ENCODE data around the gene FMN2. TPM values are rescaled to one million over a fixed set of nuclear protein-coding genes. Genes with fewer than 3 reads are reported as not detected.

FMN2 gene
- total RNA-seq, 1 experiment from 2014 or later: 15.7 TPM

DNA sequence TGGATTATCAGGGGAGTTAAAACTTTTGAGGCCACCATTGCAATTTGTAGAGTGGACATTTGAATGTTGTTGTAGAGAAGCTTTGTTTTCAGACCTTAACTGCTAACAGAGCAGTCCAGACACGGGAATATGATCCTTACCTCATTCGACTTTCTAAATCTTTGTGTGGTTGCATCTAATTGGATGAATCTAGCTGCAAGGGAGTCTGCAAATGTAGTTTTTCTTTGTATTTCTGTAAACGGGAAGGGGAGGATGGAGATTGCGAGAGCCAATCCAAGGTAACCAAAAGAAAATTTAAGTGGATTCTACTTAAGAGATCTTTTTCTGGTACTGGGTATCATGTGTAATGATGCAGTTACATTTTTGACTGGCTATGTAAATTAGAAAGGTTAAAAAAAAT, 110.2 kb downstream of the FMN2 start:
- H3K9me3 ChIP-seq: no peaks in the 10 kb centered on the region
- no peak for DNase-seq
- H3K36me3 ChIP-seq: peaks cover 63% of the 10 kb centered on the region
- H3K4me3 ChIP-seq: no peak overlapping the region
- no peaks in the 10 kb centered on the region for H3K27me3 ChIP-seq

GRCh38 chr1:240207073-240207709, 115.5 kb downstream of the FMN2 start:
- Histone ChIP-seq H3K36me3 (peaks cover 71% of the 10 kb centered on the region), H3K27me3 (no peaks in the 10 kb centered on the region), H3K9me3 (no peaks in the 10 kb centered on the region), H3K4me3 (no peak overlapping the region)
- no peak for DNase-seq

DNA sequence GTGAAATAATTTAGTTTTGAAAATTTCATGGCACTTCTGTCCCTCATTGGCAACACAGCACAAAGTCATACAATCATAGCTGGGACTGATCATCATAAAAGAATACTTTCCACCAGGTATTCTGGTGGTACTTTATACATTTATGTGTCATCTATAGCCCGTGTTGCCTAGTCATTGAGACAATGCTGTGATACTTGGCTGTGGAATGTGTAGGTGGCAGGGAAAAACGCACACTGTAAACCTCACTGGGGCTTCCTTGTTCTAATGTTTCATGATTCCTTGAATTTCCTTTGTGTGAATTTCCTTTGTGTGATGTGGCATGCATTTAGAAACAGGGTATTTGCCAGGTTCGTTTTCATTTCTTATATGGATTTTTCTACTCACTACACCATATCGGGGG, 118.3 kb downstream of the FMN2 start:
- no peak for DNase-seq
- Histone ChIP-seq H3K27me3 (no peaks in the 10 kb centered on the region), H3K4me3 (no peak overlapping the region), H3K36me3 (peaks cover 58% of the 10 kb centered on the region), H3K9me3 (no peaks in the 10 kb centered on the region)

GRCh38 chr1:240212556-240212955, 120.9 kb downstream of the FMN2 start:
- peak; percentile 36 for DNase-seq
- H3K27me3 ChIP-seq: no peaks in the 10 kb centered on the region
- H3K36me3 ChIP-seq: peaks cover 47% of the 10 kb centered on the region
- H3K4me3 ChIP-seq: no peak overlapping the region
- no peaks in the 10 kb centered on the region for H3K9me3 ChIP-seq

DNA sequence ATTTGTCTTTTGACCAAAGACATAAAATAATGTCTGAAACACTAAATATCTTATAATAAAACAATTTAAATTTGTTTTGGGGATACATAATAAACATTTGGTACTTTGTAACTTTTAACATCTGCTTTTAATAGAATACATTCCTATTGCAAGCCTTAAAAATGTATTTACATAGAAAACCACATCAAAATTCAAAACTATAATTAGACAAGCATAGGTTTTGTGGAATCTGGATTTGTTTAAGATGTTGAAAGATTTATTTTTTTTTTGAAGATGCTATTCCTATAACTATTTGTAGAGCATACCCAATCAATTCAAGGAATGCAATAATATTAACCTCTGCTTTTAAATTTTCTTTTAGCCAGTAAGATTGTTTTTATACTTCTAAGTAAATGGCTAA, 125.7 kb downstream of the FMN2 start:
- DNase-seq: no peak

GRCh38 chr1:240219104-240219503, 127.4 kb downstream of the FMN2 start:
- Histone ChIP-seq H3K36me3 (peaks cover 51% of the 10 kb centered on the region), H3K4me3 (no peak overlapping the region), H3K27me3 (no peaks in the 10 kb centered on the region), H3K9me3 (peaks cover 12% of the 10 kb centered on the region)
- no peak for DNase-seq

More for the DNA sequence above, 125.7 kb downstream of the FMN2 start:
- H3K36me3 ChIP-seq: peaks cover 40% of the 10 kb centered on the region
- H3K9me3 ChIP-seq: 0 out of 2 replicates have a peak, but pooled peaks cover 3% of the 10 kb centered on the region
- H3K27me3 ChIP-seq: no peaks in the 10 kb centered on the region
- H3K4me3 ChIP-seq: no peak overlapping the region

DNA sequence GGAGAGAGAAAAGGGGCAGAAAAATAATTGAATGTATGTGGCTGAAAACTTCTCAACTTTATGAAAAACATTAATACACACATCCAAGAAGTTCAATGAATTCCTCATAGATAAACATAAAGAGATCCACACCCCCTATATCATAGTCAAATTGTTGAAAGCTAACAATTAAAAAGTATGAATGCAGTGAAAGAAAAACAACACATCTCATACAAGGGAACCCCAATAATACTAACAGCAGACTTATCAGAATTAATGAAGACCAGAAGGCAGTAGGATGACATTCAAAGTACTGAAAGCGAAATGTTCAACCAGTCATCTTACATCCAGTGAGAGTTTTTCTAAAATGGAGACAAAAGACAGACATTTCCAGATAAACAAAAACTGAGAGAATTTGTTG, 134.4 kb downstream of the FMN2 start:
- H3K4me3 ChIP-seq: no peak overlapping the region
- DNase-seq: no peak
- no peaks in the 10 kb centered on the region for H3K27me3 ChIP-seq
- H3K36me3 ChIP-seq: peaks cover 69% of the 10 kb centered on the region
- H3K9me3 ChIP-seq: peaks cover 33% of the 10 kb centered on the region

DNA sequence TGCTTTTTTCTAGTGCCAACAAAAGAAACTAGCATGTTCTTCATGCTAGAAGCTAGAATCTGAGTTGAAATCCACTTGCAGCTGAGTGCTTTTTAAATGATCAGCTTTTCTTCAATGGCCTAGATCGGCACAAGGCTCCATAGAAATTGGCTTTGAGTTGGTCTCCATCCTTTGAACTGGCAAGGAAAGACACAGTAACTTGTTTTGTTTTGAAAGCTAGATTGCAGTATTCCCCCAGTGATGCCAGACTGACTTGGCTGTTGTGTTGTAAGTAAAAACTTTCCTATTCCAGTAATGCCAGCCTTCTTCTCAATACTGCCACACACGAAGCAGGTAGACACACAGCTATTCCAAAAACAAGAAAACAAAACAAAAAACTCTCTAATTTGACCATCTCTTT, 139.1 kb downstream of the FMN2 start:
- H3K4me3 ChIP-seq: no peak overlapping the region
- peaks cover 55% of the 10 kb centered on the region for H3K36me3 ChIP-seq
- DNase-seq: no peak
- H3K9me3 ChIP-seq: peaks cover 8% of the 10 kb centered on the region
- no peaks in the 10 kb centered on the region for H3K27me3 ChIP-seq

DNA sequence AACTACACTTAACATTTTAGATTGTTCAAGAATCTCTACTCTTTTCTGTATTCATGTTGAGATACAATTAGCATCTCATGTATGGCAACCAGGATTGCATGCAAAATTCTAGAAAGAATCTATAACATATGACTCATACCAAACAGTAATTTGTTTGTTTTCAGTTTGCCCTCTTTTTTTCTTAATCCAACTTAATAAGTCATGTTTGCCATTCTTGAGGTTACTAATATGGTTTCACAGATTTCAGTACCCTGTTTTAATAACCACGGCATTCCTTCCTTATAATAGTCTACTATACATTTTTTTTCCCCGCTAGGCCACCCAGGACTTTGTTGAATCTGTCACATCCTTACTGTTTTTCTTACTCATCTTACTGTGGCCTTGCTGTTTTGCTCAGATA, 140.8 kb downstream of the FMN2 start:
- DNase-seq: peak; percentile 43
- no peak overlapping the region for H3K4me3 ChIP-seq

GRCh38 chr1:240234485-240235210, 143.0 kb downstream of the FMN2 start:
- DNase-seq: peak; percentile 37
- H3K4me3 ChIP-seq: no peak overlapping the region
- H3K9me3 ChIP-seq: no peaks in the 10 kb centered on the region
- H3K27me3 ChIP-seq: no peaks in the 10 kb centered on the region
- peaks cover 63% of the 10 kb centered on the region for H3K36me3 ChIP-seq

More for the DNA sequence above, 140.8 kb downstream of the FMN2 start:
- Histone ChIP-seq H3K27me3 (no peaks in the 10 kb centered on the region), H3K9me3 (no peaks in the 10 kb centered on the region), H3K36me3 (peaks cover 55% of the 10 kb centered on the region)

- Histone ChIP-seq H3K27me3 (no peaks in the 10 kb centered on the region), H3K4me3 (no peak overlapping the region), H3K36me3 (peaks cover 65% of the 10 kb centered on the region), H3K9me3 (no peaks in the 10 kb centered on the region)
- no peak for DNase-seq
Measured at GRCh38 chr1:240235521-240236288, 144.0 kb downstream of the FMN2 start.

DNA sequence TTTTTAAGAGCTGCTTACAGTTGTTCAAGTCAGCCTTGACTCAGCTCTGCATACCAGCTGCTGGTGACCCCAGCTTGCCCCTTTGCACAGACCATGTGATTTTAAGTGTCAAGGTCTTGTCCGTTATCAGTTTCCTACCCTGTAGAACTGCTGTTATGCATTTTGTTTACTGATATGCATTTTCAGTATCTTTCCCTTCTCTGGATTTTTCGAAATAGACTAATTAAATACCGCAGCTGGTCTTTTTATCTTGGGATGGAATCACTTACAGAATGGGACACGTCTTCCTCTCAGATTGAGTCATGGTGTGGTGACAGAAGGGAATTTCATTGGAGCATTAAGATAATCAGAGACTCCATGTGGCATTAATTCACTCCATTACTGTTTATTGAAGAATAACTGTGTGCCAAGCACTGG, 145.6 kb downstream of the FMN2 start:
- Histone ChIP-seq H3K4me3 (no peak overlapping the region), H3K27me3 (no peaks in the 10 kb centered on the region), H3K9me3 (no peaks in the 10 kb centered on the region), H3K36me3 (peaks cover 68% of the 10 kb centered on the region)
- DNase-seq: no peak

DNA sequence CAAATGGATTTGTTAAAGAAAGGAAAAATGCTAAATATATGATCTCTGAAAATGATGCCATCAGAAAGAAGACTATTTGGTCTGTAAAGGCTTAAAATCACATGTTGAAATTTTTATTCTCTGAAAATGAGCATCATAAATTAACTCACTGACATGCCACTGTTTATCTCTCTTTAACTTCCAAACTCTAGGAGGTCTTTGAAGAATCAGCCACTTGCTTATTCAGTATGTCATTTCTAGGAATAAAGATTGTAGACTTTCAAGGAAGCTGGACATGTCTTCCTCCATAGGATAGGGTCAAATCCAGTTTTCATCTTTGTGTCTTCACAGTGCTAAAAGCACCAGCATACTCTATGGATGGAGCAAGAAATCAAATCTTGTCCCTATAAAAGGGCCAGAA, 147.6 kb downstream of the FMN2 start:
- Histone ChIP-seq H3K27me3 (no peaks in the 10 kb centered on the region), H3K36me3 (peaks cover 64% of the 10 kb centered on the region), H3K4me3 (no peak overlapping the region), H3K9me3 (no peaks in the 10 kb centered on the region)
- no peak for DNase-seq

- H3K36me3 ChIP-seq: peaks cover 51% of the 10 kb centered on the region
- DNase-seq: no peak
Measured at GRCh38 chr1:240241278-240241677, 149.6 kb downstream of the FMN2 start.

DNA sequence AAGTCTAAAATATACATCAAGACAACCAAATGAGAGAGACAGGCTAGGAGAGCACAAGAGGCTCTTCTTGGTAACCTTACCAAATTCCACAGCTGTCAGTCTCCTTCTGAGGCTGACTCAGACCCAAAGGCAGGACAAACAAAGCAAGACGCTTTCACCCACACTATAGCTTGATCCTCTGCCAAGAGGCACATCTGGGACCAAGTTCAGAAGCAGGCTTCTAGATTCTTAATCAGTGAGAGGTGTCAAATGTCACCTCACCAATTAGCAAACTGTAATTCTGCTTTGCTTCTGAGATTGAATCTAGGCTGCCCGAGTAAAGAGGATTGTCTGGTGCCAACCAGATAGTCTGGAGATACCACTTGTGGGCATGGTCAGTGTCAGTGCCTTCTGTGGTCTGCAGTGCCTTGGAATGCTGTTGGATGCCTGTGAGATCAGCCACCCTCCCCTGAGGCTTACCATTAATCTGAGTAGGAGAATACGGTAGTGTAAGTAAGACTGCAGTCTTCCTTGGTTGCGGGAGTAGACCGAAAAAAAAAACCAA, 151.0 kb downstream of the FMN2 start:
- Histone ChIP-seq H3K9me3 (no peaks in the 10 kb centered on the region), H3K4me3 (no peak overlapping the region), H3K36me3 (peaks cover 41% of the 10 kb centered on the region), H3K27me3 (no peaks in the 10 kb centered on the region)
- peak; percentile 91 for DNase-seq

More at GRCh38 chr1:240241278-240241677, 149.6 kb downstream of the FMN2 start:
- Histone ChIP-seq H3K27me3 (no peaks in the 10 kb centered on the region), H3K4me3 (no peak overlapping the region), H3K9me3 (no peaks in the 10 kb centered on the region)

- H3K4me3 ChIP-seq: no peak overlapping the region
- H3K9me3 ChIP-seq: peaks cover 14% of the 10 kb centered on the region
- no peak for DNase-seq
- peaks cover 42% of the 10 kb centered on the region for H3K36me3 ChIP-seq
- no peaks in the 10 kb centered on the region for H3K27me3 ChIP-seq
Measured at GRCh38 chr1:240244968-240245628, 153.4 kb downstream of the FMN2 start.

GRCh38 chr1:240245629-240246020, 153.9 kb downstream of the FMN2 start:
- Histone ChIP-seq H3K4me3 (no peak overlapping the region), H3K9me3 (peaks cover 20% of the 10 kb centered on the region), H3K36me3 (peaks cover 47% of the 10 kb centered on the region), H3K27me3 (no peaks in the 10 kb centered on the region)
- no peak for DNase-seq

Data from MG63 (cell line).